Lower leg skin (tissue), 3 donors: ENCODE measurements around the gene AKR7A3.

ENCODE experiments used
- CTCF ChIP-seq, 3 donors: fragments of 450-650 bp; IDR thresholded peaks; one replicate each; pipeline ENCODE4 v1.5.1; 2016; ENCODE audit warnings: antibody characterized with exemption in 3 of 3, mild to moderate bottlenecking in 3 of 3, moderate library complexity in 2 of 3
- POLR2A ChIP-seq, 2 donors: fragments of 450-650 bp; IDR thresholded peaks; one replicate each; pipeline ENCODE4 v1.6.1; 2016 to 2017; ENCODE audit warnings: antibody characterized with exemption in 2 of 2, mild to moderate bottlenecking in 1 of 2, moderate library complexity in 1 of 2

DNA sequence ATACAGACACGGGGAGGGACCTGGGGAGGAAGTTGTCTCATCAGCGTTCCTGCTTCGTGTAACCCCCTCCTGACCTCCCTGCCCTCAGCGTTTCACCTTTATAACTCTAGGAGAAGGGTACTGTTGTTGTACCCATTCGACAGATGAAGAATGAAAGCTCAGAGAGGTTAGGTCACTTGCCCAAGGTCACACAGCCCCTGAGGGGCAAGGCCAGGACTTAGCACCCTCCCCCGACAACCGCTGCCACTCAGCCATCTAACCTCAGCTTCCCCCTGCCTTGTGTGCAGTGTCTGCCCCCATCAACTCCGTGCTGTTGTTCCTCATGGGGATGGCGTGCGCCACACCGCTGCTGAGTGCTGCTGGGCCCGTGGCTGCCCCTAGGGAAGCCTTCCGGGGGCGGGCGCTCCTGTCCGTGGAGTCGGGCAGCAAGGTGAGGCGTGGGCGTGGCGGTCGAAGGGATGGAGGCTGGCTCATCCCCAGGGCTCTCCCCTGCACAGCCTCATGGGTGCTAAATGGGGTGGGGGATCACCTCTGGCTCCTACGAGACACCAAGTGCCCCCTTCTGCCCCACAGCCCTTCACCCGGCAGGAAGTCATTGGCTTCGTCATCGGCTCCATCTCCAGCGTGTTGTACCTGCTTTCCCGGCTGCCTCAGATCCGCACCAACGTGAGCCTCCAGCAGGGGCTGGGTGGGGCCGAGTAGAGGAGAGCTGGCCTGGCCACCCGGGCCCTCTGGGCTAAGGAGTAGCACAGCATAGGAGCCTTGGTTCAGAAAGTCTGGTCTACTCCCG is 37.6 kb upstream of the AKR7A3 start:
- no peak for TF ChIP-seq POLR2A (IDR thresholded peaks at IDR 0.05)
- TF ChIP-seq CTCF (IDR thresholded peaks at IDR 0.05) = no peak
